Neuron (in vitro differentiated cells): ENCODE measurements around the gene MEI1.
"Not testable (repeated sequence)": the region's sequence is repeated elsewhere in the genome, so short reads cannot be mapped to it uniquely, and the experiment has no call there.

Source experiments
- H2AFZ ChIP-seq: one replicate; pipeline ENCODE4 v1.6.1; 2013; ENCODE audit warnings: low read depth, mild to moderate bottlenecking, inconsistent platforms, low read length, moderate library complexity
- H3K27me3 ChIP-seq: one replicate; pipeline ENCODE4 v1.6.1; 2013; ENCODE audit warnings: low read length; ENCODE audit not compliant: insufficient read depth
- H3K36me3 ChIP-seq: one replicate; pipeline ENCODE4 v1.6.1; 2013; ENCODE audit warnings: low read length; ENCODE audit not compliant: insufficient read depth
- H3K4me1 ChIP-seq: one replicate; pipeline ENCODE4 v1.6.1; 2013; ENCODE audit warnings: low read length; ENCODE audit not compliant: insufficient read depth
- H3K4me3 ChIP-seq: 2 replicates; pipeline ENCODE4 v1.5.1; 2013; ENCODE audit warnings: mild to moderate bottlenecking, low read length, moderate library complexity
- H3K9me3 ChIP-seq: one replicate; pipeline ENCODE4 v1.6.1; 2013; ENCODE audit warnings: low read length

MEI1 gene

DNA sequence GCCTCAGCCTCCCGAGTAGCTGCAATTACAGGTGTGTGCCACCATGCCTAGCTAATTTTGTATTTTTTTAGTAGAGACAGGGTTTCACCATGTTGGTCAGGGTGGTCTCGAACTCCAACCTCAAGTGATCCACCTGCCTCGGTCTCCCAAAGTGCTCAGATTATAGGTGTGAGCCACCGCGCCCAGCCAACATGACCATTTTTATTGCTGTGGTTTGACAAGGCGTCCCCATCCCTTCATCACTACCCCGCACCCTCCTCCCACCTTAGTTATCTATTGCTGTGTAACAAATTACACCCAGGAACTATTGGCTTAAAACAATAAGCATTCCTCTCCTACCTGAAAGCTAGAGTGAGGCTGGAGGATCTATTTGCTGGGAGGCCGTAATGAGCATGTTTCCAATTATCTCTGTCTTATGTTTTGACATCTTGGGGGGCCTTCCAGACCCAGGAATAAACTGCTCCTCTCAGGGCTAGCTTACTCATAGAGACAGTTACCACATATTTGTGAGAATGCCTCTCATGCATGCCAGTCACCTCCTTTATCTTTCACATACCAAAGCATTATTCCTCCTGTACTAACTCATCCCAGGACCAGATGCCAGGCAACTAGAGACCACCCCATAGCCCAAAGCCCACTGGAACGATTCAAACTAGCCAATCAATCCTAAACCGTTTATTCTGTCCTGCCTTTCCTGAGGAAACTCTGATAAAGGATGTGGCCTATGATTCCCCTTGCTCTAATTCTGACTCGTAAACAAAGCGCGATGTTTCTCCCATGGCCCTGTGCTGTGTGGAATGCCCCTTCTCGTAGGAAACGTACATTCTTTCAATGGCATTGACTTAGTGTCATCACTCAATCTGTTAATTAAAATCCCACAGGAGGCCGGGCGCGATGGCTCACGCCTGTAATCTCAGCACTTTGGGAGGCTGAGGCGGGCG is 30.1 kb upstream of the MEI1 start:
- H3K27me3 ChIP-seq = no peaks in the 10 kb centered on the region
- H3K36me3 ChIP-seq = peaks cover 26% of the 10 kb centered on the region
- no peak overlapping the region for H3K4me3 ChIP-seq
- H2AFZ ChIP-seq = no peak overlapping the region
- H3K9me3 ChIP-seq = no peaks in the 10 kb centered on the region
- peaks cover 5% of the 10 kb centered on the region for H3K4me1 ChIP-seq

DNA sequence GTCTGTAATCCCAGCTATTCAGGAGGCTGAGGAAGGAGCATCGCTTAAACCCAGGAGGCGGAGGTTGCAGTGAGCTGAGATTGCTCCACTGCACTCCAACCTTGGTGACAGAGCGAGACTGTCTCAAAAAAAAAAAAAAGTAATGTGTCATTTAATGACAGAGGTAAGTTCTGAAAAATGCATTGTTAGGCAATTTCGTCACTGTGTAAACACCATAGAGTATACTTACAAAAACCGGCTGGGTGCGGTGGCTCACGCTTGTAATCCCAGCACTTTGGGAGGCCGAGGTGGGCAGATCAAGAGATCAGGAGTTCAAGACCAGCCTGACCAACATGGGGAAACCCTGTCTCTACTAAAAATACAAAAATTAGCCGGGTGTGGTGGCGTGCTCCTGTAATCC is 27.2 kb upstream of the MEI1 start:
- H3K9me3 ChIP-seq, H3K4me3 ChIP-seq, H3K27me3 ChIP-seq, H3K4me1 ChIP-seq, H2AFZ ChIP-seq: not testable (repeated sequence)
- H3K36me3 ChIP-seq = peaks cover 30% of the 10 kb centered on the region

DNA sequence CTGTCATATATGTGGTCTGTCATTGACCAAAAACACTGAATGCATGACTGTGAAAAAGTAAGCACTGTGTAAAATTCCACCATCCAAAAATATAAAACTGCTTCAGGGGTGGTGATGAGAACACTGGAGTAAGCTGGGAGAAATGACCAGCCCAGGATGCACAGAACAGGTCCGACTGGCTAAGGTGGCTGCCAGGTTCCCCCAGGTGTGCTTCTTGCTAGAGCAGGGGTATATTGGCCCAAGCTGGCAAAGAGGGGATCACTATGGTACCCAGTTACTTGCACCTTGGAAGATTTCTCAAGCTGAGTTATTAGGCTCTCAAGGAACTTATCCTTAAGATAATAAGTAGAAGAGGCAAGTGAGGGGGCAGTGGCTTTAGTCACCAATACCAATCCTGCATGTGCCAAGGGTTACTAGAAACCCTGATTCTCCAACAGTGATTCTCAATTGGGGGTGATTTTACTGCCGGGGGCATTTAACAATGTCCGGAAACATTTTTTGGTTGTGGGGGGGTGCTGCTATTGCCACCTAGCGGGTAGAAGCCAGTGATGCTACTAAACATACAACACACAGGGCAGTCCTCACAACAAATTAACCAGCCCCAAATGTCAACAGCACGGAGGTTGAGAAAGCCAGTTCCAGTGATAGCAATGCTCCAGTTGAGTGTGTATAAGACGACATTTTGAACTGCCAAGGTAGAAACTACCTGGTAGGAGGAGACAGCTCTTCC is 26.4 kb upstream of the MEI1 start:
- Histone ChIP-seq H3K36me3 (peaks cover 36% of the 10 kb centered on the region), H3K4me3 (no peak overlapping the region), H3K4me1 (no peaks in the 10 kb centered on the region), H3K27me3 (no peaks in the 10 kb centered on the region), H3K9me3 (no peaks in the 10 kb centered on the region), H2AFZ (no peak overlapping the region)

DNA sequence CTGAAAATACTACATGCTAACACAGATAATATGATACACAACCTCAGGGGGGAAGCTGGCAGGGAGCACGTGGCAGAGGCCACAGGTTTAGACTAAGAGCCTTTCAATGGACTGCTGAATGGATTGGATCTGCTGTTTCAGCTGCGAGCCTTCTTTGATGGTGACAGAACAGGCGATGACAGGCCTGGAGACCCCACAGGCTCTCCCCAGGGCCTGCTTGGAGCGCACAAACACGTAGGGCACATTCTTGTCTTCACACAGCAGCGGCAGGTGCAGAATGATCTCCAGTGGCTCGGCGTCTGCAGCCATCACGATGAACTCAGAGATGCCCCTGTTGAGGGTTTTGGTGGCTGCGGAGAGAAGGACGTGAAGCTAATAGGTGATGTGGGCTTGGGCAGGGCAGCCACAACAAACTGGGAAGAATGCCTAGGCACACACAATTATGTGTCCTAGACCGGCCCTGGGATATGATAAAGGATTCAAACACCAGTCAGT is 24.4 kb upstream of the MEI1 start:
- Histone ChIP-seq H3K27me3 (no peaks in the 10 kb centered on the region), H3K4me3 (no peak overlapping the region), H2AFZ (no peak overlapping the region), H3K9me3 (no peaks in the 10 kb centered on the region), H3K4me1 (no peaks in the 10 kb centered on the region), H3K36me3 (peaks cover 48% of the 10 kb centered on the region)

DNA sequence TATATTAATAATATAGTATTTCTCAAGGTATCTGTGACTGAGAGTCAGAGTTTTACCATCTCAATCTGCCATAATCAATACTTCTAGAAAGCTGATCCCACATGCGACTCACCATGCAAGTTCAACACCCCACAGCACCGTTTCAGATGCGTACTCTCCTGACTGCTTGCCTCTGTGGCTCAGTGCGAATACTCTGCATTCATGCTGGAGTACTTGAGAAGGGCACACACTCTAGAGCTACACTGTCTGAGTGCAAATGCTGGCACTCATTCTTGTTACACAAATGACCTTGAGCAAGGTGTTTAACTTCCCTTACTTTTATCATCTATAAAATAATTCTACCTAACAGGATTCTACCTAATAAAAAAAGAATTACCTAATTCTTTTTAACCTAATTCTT is 23.2 kb upstream of the MEI1 start:
- no peak overlapping the region for H3K4me3 ChIP-seq
- no peak overlapping the region for H2AFZ ChIP-seq
- H3K27me3 ChIP-seq = no peaks in the 10 kb centered on the region
- peaks cover 54% of the 10 kb centered on the region for H3K36me3 ChIP-seq
- H3K4me1 ChIP-seq = no peaks in the 10 kb centered on the region
- no peaks in the 10 kb centered on the region for H3K9me3 ChIP-seq

DNA sequence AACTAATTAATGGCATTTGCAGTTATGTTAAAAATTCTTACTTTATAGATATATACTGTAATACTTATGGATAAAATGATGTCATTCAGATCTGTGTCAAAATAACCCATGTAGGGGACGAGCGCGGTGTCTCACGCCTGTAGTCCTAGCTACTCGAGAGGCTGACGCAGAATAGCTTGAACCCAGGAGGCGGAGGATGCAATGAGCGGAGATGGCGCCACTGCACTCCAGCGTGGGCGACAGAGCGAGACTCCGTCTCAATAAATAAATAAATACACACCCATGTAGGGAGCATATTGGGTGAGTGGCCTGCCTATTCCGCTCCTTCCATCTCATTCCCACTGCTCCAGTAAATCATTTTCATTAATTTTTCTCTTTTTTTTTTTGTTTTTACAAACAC is 17.7 kb upstream of the MEI1 start:
- H3K4me3 ChIP-seq = peak overlapping the region; percentile 68
- no peak overlapping the region for H2AFZ ChIP-seq
- peaks cover 27% of the 10 kb centered on the region for H3K36me3 ChIP-seq
- H3K9me3 ChIP-seq = peaks cover 2% of the 10 kb centered on the region
- peaks cover 5% of the 10 kb centered on the region for H3K4me1 ChIP-seq
- H3K27me3 ChIP-seq = no peaks in the 10 kb centered on the region

DNA sequence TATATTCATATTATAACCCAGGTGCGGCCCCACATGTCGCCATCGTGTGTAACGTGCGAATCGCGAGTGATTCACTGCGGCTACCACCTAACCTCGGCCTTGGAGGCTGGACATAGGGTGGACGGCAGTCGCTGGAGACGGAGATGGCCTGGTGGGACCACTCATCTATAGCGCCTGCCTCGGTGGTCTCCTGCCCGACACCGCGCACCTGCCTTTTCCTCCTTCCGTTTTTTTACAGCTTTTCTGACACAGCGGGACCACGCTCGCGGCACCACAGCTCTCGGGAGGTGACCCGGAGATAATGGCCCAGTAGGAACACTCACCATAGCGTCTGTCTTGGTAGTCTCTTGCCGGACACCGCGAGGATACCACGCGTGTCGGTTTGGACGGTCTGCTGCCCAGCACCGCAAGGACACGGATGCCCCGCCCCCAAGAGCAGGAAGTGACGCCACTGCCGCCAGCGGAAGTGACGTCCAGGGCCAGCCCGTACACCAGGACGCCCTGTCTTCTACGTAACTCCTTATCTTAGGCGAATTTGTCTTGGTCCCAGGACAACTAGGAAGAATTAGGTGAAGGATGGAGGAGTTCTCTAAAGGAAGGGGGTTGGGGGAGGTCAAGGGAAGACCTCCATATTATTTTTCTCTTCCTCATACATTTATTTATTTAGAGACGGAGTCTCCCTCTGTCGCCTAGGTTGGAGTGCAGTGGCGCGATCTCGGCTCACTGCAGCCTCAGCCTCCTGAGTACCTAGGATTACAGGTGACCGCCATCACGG is 17.1 kb upstream of the MEI1 start:
- Histone ChIP-seq H3K27me3 (no peaks in the 10 kb centered on the region), H3K36me3 (peaks cover 23% of the 10 kb centered on the region), H3K9me3 (peaks cover 2% of the 10 kb centered on the region), H2AFZ (no peak overlapping the region), H3K4me3 (peak overlapping the region; percentile 68), H3K4me1 (peaks cover 7% of the 10 kb centered on the region)

DNA sequence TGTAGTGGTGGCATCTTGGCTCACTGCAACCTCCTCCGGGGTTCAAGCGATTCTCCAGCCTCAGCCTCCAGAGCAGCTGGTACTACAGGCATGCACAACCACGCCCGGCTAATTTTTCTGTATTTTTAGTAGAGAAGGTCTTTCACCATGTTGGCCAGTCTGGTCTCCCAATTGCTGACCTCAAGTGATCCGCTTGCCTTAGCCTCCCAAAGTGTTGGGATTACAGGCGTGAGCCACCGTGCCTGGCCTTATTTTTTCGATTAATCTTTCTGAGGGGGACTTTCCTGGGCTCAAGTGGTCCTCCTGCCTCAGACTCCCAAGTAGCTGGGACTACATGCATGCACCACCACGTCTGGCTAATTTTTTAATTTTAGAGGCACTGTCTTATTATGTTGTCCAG is 16.3 kb upstream of the MEI1 start:
- H3K4me1 ChIP-seq = peaks cover 14% of the 10 kb centered on the region
- H2AFZ ChIP-seq = no peak overlapping the region
- peaks cover 2% of the 10 kb centered on the region for H3K9me3 ChIP-seq
- no peaks in the 10 kb centered on the region for H3K27me3 ChIP-seq
- H3K36me3 ChIP-seq = peaks cover 19% of the 10 kb centered on the region
- peak overlapping the region; percentile 68 for H3K4me3 ChIP-seq

DNA sequence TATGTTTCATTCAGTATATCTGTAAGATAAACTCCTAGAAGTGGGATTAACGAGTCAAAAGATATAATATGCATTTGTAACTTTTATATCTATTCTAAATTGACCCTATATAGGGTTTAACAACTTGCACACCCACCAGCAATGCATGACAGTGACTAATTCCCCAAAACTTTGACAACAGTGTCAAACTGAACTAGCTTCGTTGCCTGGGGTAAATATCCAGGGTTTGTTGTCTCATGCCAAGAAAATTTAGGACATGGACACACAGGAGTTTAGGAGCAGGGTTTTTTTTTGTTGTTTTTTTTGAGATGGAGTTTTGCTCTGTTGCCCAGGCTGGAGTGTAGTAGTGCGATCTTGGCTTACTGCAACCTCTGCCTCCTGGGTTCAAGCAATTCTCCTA is 15.7 kb upstream of the MEI1 start:
- Histone ChIP-seq H3K4me1 (peaks cover 14% of the 10 kb centered on the region), H3K4me3 (no peak overlapping the region), H3K36me3 (peaks cover 13% of the 10 kb centered on the region)

DNA sequence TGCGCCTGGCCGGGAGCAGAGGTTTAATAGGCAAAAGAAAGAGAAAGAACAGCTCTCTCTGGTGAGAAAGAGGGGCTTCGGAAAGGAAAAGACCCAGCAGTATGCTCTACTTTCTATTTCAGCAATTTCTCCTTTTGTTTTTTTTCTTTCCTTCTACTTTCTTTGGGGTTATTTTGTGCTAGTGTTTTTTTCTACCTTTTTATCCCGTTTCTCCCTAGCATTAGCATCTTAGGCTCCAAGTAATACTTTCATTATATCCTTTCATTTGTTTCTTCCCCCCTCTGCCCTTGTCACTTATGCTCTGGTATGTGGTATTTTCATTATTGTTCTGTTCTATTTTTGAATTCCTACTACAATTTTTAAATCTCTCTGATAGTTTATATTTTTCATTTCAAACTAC is 15.1 kb upstream of the MEI1 start:
- peaks cover 2% of the 10 kb centered on the region for H3K9me3 ChIP-seq
- H3K4me3 ChIP-seq = no peak overlapping the region
- peaks cover 14% of the 10 kb centered on the region for H3K4me1 ChIP-seq
- peaks cover 11% of the 10 kb centered on the region for H3K36me3 ChIP-seq
- no peak overlapping the region for H2AFZ ChIP-seq
- H3K27me3 ChIP-seq = no peaks in the 10 kb centered on the region

More for the DNA sequence above, 15.7 kb upstream of the MEI1 start:
- Histone ChIP-seq H2AFZ (no peak overlapping the region), H3K27me3 (no peaks in the 10 kb centered on the region), H3K9me3 (peaks cover 2% of the 10 kb centered on the region)

DNA sequence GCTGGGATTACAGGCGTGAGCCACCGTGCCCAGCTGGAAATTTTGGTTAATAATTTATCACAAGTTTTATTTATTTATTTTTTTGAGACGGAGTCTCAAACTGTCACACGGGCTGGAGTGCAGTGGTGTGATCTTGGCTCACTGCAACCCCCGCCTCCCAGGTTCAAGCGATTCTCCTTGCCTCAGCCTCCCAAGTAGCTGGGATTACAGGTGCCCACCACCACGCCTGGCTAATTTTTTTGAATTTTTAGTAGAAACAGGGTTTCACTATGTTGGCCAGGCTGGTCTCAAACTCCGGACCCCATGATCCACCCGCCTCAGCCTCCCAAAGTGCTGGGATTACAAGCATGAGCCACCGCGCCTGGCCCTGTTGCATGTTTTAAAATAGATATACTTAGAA is 12.4 kb upstream of the MEI1 start:
- H3K4me1 ChIP-seq, H3K36me3 ChIP-seq, H3K27me3 ChIP-seq, H3K4me3 ChIP-seq, H3K9me3 ChIP-seq, H2AFZ ChIP-seq: not testable (repeated sequence)

DNA sequence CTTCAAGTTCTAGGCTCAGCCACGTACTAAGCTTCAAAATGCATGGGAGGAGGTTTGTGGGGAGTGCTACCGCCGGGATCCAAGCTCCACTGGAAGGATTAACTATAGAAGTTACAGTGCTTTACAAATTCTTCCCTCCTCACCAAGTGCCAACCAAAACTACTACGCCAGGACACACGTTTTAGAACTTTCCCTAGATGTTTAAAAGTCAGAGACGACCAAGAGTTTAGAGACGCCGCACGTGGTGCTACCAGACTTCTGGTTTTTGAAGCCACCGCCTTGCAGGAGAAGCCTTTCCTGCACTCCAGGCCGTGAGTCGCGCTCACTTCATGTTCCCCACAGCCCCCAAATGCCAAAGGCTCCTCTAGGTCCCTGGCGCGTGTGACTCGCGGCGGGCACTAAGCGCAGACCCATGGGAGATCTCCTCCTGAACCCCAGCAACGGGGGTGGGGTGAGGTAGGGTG is 11.4 kb upstream of the MEI1 start:
- Histone ChIP-seq H3K27me3 (no peaks in the 10 kb centered on the region), H2AFZ (peak overlapping the region; percentile 90), H3K4me3 (peak overlapping the region; percentile 92), H3K36me3 (no peaks in the 10 kb centered on the region), H3K9me3 (no peaks in the 10 kb centered on the region), H3K4me1 (peaks cover 9% of the 10 kb centered on the region)
